PC-3 (cell line): ENCODE data around the gene VPS52.

Source experiments
- CTCF ChIP-seq: fragments of 300-600 bp; sonication (generic); conservative IDR thresholded peaks from 2 replicates; pipeline ENCODE4 v1.5.1; 2017; ENCODE audit warnings: antibody characterized with exemption, low read depth, mild to moderate bottlenecking, low read length
- EZH2phosphoT487 ChIP-seq: fragments of 300-600 bp; sonication (generic); IDR thresholded peaks from 2 replicates; pipeline ENCODE4 v1.6.1; 2018; ENCODE audit warnings: mild to moderate bottlenecking, antibody characterized with exemption, low read length, borderline replicate concordance

GRCh38 chr6:33202799-33203198 lies 68.9 kb downstream of the VPS52 start:
- TF ChIP-seq CTCF (no peak), EZH2phosphoT487 (no peak)
